K562 (cell line): ENCODE data around the gene CLCNKB. TPM values are rescaled to one million over a fixed set of nuclear protein-coding genes. Genes with fewer than 3 reads are reported as not detected.
A peak's percentile ranks its signal among the peaks of the same experiment; 100 is the strongest.

ENCODE experiments used
- ATAC-seq: fragments of 200-7000 bp; cut with Tn5 transposase; 3 replicates; pipeline ENCODE4 v1.9.1; 2020; ENCODE audit warnings: moderate library complexity
- BruUV-seq: library from RNA; stranded (reverse); fragments of 400-500 nt; replicated peaks from 2 replicates; lab custom pipeline; 2021; lab: Mats Ljungman, UMichigan
- CTCF ChIA-PET: fragments of 300-600 bp; formaldehyde crosslinking; extraction: SDS; loops from one replicate; lab custom pipeline; 2021; ENCODE audit warnings: low intra/inter-chr PET ratio; lab: Yijun Ruan, JAX
- POLR2A ChIA-PET: fragments of 300-600, 350-650 bp; sonication (Branson Sonifier 250); formaldehyde crosslinking; extraction: SDS; loops from one replicate; lab custom pipeline; 2021; ENCODE audit warnings: antibody characterized with exemption, inconsistent platforms; lab: Yijun Ruan, JAX
- DNase-seq, 4 experiments: peaks; one replicate each; pipeline versions ENCODE4 v3.0.0 to v3.0.0-alpha.2; 2011 to 2018; ENCODE audit warnings: low spot score in 3 of 4, mixed read lengths in 3 of 4; ENCODE audit errors: extremely low read depth in 1 of 4
- FAIRE-seq: peaks from 2 replicates; lab custom pipeline; 2011; peaks lifted over from hg19 to GRCh38; lab: Jason Lieb, UNC
- H2AFZ ChIP-seq: 2 replicates; pipeline ENCODE4 v1.6.0; 2011; ENCODE audit warnings: low read depth, low read length, control low read depth, inconsistent platforms
- H3K27ac ChIP-seq: fragments of 200-600 bp; 3 replicates; pipeline ENCODE4 v1.8.0; 2011; ENCODE audit warnings: low read depth, mild to moderate bottlenecking, control low read depth, inconsistent platforms, low read length, moderate library complexity, mixed read lengths; ENCODE audit errors: extremely low read depth
- H3K27me3 ChIP-seq, 2 experiments: fragments of 300-600 bp in 1 of 2; 2 replicates in 1 of 2; 3 replicates in 1 of 2; pipeline versions ENCODE4 v1.6.0 to v1.8.0; 2011; ENCODE audit warnings: inconsistent platforms in 2 of 2, low read length in 2 of 2, mild to moderate bottlenecking in 1 of 2, mixed read lengths in 1 of 2, moderate library complexity in 1 of 2; ENCODE audit not compliant: control insufficient read depth in 2 of 2, insufficient read depth in 2 of 2
- H3K36me3 ChIP-seq: fragments of 300-600 bp; 3 replicates; pipeline ENCODE4 v1.8.0; 2011; ENCODE audit warnings: mild to moderate bottlenecking, low read length, inconsistent platforms; ENCODE audit not compliant: control insufficient read depth, insufficient read depth
- H3K4me1 ChIP-seq, 2 experiments: fragments of 200-600 bp in 1 of 2; replicated peaks in 1 of 2; 2 replicates in 1 of 2; 3 replicates in 1 of 2; pipeline versions ENCODE4 v1.5.1 to v1.8.0; 2011; ENCODE audit warnings: inconsistent platforms in 2 of 2, low read length in 2 of 2, mild to moderate bottlenecking in 1 of 2, mixed read lengths in 1 of 2, moderate library complexity in 1 of 2; ENCODE audit not compliant: control insufficient read depth in 2 of 2, insufficient read depth in 2 of 2
- H3K4me2 ChIP-seq: 2 replicates; pipeline ENCODE4 v1.6.1; 2011; ENCODE audit warnings: low read length, control low read depth, inconsistent platforms, mixed read lengths; ENCODE audit not compliant: insufficient read depth
- H3K4me3 ChIP-seq: fragments of 200-600 bp; sonication (generic), shearing (Covaris generic); 2 replicates; pipeline ENCODE4 v1.5.1; 2016; ENCODE audit warnings: control low read depth, inconsistent platforms
- H3K79me2 ChIP-seq: fragments of 200-600 bp; 3 replicates; pipeline ENCODE4 v1.8.0; 2011; ENCODE audit warnings: low read length, inconsistent platforms; ENCODE audit not compliant: control insufficient read depth, insufficient read depth
- H3K9ac ChIP-seq, 2 experiments: 2 replicates each; pipeline versions ENCODE4 v1.6.0 to v1.6.1; 2011; ENCODE audit warnings: low read depth in 2 of 2, low read length in 2 of 2, control low read depth in 1 of 2, inconsistent platforms in 1 of 2, mild to moderate bottlenecking in 1 of 2, mixed read lengths in 1 of 2; ENCODE audit not compliant: insufficient read depth in 1 of 2
- H3K9me1 ChIP-seq: one replicate; pipeline ENCODE4 v1.6.0; 2011; ENCODE audit warnings: inconsistent platforms, mild to moderate bottlenecking, low read length, moderate library complexity; ENCODE audit not compliant: control insufficient read depth, insufficient read depth
- H3K9me3 ChIP-seq: replicated peaks from 2 replicates; pipeline ENCODE4 v1.5.1; 2011; ENCODE audit warnings: low read depth, low read length, inconsistent platforms; ENCODE audit not compliant: control insufficient read depth, insufficient read depth
- H4K20me1 ChIP-seq: replicated peaks from 2 replicates; pipeline ENCODE4 v1.6.1; 2011; ENCODE audit warnings: low read length, inconsistent platforms, mixed read lengths; ENCODE audit not compliant: control insufficient read depth, insufficient read depth
- CREB3L1 ChIP-seq: fragments of 450-650 bp; IDR thresholded peaks from 2 replicates; pipeline ENCODE4 v1.6.1; 2014; ENCODE audit warnings: low read depth, mild to moderate bottlenecking, moderate library complexity, borderline replicate concordance
- E2F5 ChIP-seq: sonication (generic); formaldehyde crosslinking; IDR thresholded peaks from 2 replicates; pipeline ENCODE4 v1.8.0; 2022; ENCODE audit warnings: mild to moderate bottlenecking, missing genetic modification reagents
- GTF3C2 ChIP-seq: IDR thresholded peaks from 3 replicates; pipeline ENCODE4 v1.6.1; 2011; ENCODE audit warnings: borderline replicate concordance, mild to moderate bottlenecking, moderate library complexity; ENCODE audit not compliant: insufficient read length; ENCODE audit errors: extremely low read depth
- JUN ChIP-seq, 2 experiments: sonication (generic) in 1 of 2; formaldehyde crosslinking in 1 of 2; IDR thresholded peaks; 2 replicates each; pipeline versions ENCODE4 v1.6.1 to v1.8.0; 2012 to 2022; ENCODE audit warnings: borderline replicate concordance in 2 of 2, mild to moderate bottlenecking in 2 of 2, improper control_type of control experiment in 1 of 2, low read depth in 1 of 2, low read length in 1 of 2, missing genetic modification reagents in 1 of 2
- KDM1A ChIP-seq, 2 experiments: fragments of 450-650 bp; IDR thresholded peaks; 2 replicates each; pipeline ENCODE4 v1.6.1; 2016; ENCODE audit warnings: mild to moderate bottlenecking in 2 of 2
- MAX ChIP-seq: sonication (generic); formaldehyde crosslinking; IDR thresholded peaks from 2 replicates; pipeline ENCODE4 v1.9.0; 2022; ENCODE audit warnings: mild to moderate bottlenecking, missing genetic modification reagents
- RCOR1 ChIP-seq, 2 experiments: IDR thresholded peaks; 2 replicates each; pipeline ENCODE4 v1.6.1; 2012; ENCODE audit warnings: low read depth in 2 of 2, low read length in 2 of 2, borderline replicate concordance in 1 of 2, improper control_type of control experiment in 1 of 2
- RFX1 ChIP-seq: fragments of 450-650 bp; IDR thresholded peaks from 2 replicates; pipeline ENCODE4 v1.6.1; 2016; ENCODE audit warnings: mild to moderate bottlenecking, moderate library complexity
- STAT5B ChIP-seq: fragments of 250-450 bp; sonication (Bioruptor Pico); IDR thresholded peaks from 2 replicates; pipeline ENCODE4 v1.8.0; 2021; ENCODE audit warnings: mild to moderate bottlenecking, inconsistent platforms
- ZNF140 ChIP-seq: fragments of 250-450 bp; sonication (Bioruptor Pico); IDR thresholded peaks from 2 replicates; pipeline ENCODE4 v1.8.0; 2021; ENCODE audit warnings: moderate library complexity, mild to moderate bottlenecking, inconsistent platforms
- WGBS: fragments of 100-300 bp; shearing (Covaris generic); methylation state at CpG from one replicate; pipeline ENCODE4 v1.1.6; 2016; ENCODE audit warnings: low coverage, mixed read lengths; ENCODE audit not compliant: insufficient coverage; ENCODE audit errors: missing lambda C conversion rate; 5-methylcytosine and 5-hydroxymethylcytosine counted together
- in situ Hi-C: fragments of 300-500 bp; cut with MboI; formaldehyde crosslinking; loops from 4 replicates; pipeline ENCODE4 v1.15.0; 2018; ENCODE audit warnings: inconsistent platforms, mixed read lengths
- intact Hi-C: fragments of 100-400 bp; cut with micrococcal nuclease; formaldehyde crosslinking; loops from 2 replicates; pipeline ENCODE4 v1.14.2; 2022
- polyA plus RNA-seq, 8 experiments: library from polyadenylated mRNA; depleted of rRNA in 4 of 8; stranded (reverse) in 5 of 8; unstranded in 3 of 8; fragments of >200 nt; fragmentation: Nextera tagmentation in 2 of 8; fragmentation: Illumina TruSeq in 1 of 8; extraction: Ambion mirVana in 2 of 8; extraction: Trizol in 1 of 8; gene quantifications; 2 replicates each; pipeline versions ENCODE4 v1.2.1 to v1.2.3, GENCODE V29; 2011 to 2014; ENCODE audit warnings: inconsistent platforms in 1 of 8, missing spikeins in 1 of 8
- total RNA-seq, 7 experiments: library from RNA; depleted of rRNA in 6 of 7; stranded (reverse); fragments of >200 nt in 6 of 7; fragmentation: Illumina TruSeq in 2 of 7; extraction: Trizol in 2 of 7; gene quantifications; 2 replicates each; pipeline versions ENCODE4 v1.2.1 to v1.2.3, GENCODE V29; 2011 to 2021; ENCODE audit warnings: low replicate concordance in 1 of 7
- TF ChIP-seq, protein P1 (sequence below): fragments of 250-450 bp; sonication (Bioruptor Pico); IDR thresholded peaks from 2 replicates; pipeline ENCODE4 v1.4.0; 2020; ENCODE audit warnings: mild to moderate bottlenecking, moderate library complexity, borderline replicate concordance

CLCNKB gene
- total and polyA plus RNA-seq, 9 of the 15 experiments (the other 6 are each of a cell fraction or from before 2014, with no cell fraction given), result 0.08 to 1.7 (median 0.64) TPM

DNA sequence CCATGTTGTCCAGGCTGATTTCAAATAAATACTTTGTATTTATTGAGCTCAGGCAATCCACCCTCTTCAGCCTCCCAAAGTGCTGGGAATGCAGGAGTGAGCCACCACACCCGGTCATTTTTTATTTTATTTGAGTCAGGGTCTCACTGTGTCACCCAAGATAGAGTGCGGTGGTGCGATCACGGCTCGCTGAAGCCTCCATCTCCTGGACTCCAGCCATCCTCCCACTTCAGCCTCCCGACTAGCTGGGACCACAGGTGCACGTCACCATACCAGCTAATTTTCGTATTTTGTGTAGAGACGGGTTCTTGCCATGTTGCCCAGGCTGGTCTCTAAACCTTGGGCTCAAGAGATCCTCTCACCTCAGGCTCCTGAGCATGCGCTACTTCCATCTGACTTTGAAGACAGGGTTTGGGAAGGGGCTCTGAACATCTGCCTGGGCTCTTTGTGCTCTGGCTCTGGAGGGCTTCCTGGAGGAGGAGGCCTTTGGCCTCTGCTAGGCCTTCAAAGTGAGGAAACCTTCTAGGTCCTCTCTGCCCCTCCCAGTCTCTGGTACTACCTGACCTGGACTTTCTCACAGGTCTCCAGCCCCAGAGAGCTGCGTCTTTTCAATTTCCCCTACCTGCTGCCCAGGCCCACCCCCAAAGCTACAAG, 31.5 kb upstream of the CLCNKB start:
- Histone ChIP-seq H3K27ac (peak overlapping the region; percentile 79), H2AFZ (peak overlapping the region; percentile 88), H3K4me2 (peak overlapping the region; percentile 76), H3K9me1 (no peaks in the 10 kb centered on the region), H3K4me1 (peaks cover 40 to 54% of the 10 kb centered on the region in 2 experiments), H3K27me3 (no peaks in the 10 kb centered on the region), H3K4me3 (peak overlapping the region; percentile 45), H3K9ac (peak overlapping the region; percentile 66 to 90), H3K36me3 (no peaks in the 10 kb centered on the region), H4K20me1 (no peaks in the 10 kb centered on the region), H3K79me2 (no peaks in the 10 kb centered on the region), H3K9me3 (no peaks in the 10 kb centered on the region)
- intact Hi-C loops (no loop called here), in situ Hi-C loops (loop anchor here (5.0 to 10.0 kb wide), 2 partner anchors 53 to 180 kb away; no protein-coding TSS in a partner anchor)
- ChIA-PET CTCF (interaction anchor here (6.1 kb wide), 1 partner anchor 43 kb away, joined by 53 read pairs; no protein-coding TSS in a partner anchor), POLR2A (no interaction called here)
- FAIRE-seq (no peak), ATAC-seq (no peak), DNase-seq (no peak)
- WGBS, result 88% methylated on average over 11 of the region's 11 CpGs
- no TSS peak for BruUV-seq
- TF ChIP-seq MAX (CRISPR knock-in tag) (peak; percentile 18; the same call in 1 of the 2 replicates), KDM1A (IDR thresholded peaks at IDR 0.05) (peak; percentile 65 to 88), RCOR1 (IDR thresholded peaks at IDR 0.05; ENCODE audit: borderline replicate concordance in 1 of 2, low read depth in 2 of 2, low read length in 2 of 2) (peak in 1 of 2 experiments; percentile 49; a peak in 1 of 4 replicates), STAT5B (CRISPR knock-in tag) (no peak), ZNF140 (CRISPR knock-in tag) (no peak), RFX1 (no peak), E2F5 (CRISPR knock-in tag) (0 out of 2 replicates have a peak, but pooled peaks have one; percentile 32), CREB3L1 (no peak), JUN (IDR thresholded peaks at IDR 0.05; ENCODE audit: borderline replicate concordance, low read depth, low read length) (no peak), JUN (CRISPR knock-in tag; IDR thresholded peaks at IDR 0.05; ENCODE audit: borderline replicate concordance) (0 out of 2 replicates have a peak, but pooled peaks have one; percentile 19), GTF3C2 (peak; percentile 50)
- TF ChIP-seq, protein P1, sequence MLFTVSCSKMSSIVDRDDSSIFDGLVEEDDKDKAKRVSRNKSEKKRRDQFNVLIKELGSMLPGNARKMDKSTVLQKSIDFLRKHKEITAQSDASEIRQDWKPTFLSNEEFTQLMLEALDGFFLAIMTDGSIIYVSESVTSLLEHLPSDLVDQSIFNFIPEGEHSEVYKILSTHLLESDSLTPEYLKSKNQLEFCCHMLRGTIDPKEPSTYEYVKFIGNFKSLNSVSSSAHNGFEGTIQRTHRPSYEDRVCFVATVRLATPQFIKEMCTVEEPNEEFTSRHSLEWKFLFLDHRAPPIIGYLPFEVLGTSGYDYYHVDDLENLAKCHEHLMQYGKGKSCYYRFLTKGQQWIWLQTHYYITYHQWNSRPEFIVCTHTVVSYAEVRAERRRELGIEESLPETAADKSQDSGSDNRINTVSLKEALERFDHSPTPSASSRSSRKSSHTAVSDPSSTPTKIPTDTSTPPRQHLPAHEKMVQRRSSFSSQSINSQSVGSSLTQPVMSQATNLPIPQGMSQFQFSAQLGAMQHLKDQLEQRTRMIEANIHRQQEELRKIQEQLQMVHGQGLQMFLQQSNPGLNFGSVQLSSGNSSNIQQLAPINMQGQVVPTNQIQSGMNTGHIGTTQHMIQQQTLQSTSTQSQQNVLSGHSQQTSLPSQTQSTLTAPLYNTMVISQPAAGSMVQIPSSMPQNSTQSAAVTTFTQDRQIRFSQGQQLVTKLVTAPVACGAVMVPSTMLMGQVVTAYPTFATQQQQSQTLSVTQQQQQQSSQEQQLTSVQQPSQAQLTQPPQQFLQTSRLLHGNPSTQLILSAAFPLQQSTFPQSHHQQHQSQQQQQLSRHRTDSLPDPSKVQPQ, result no peak
